Mammary microvascular endothelial cell (primary cell): ENCODE data around the gene LRRC8D. TPM values are rescaled to one million over a fixed set of nuclear protein-coding genes. Genes with fewer than 3 reads are reported as not detected.

Experiments used
- total RNA-seq: library from RNA; depleted of rRNA; stranded (reverse); fragments of >200 nt; gene quantifications from 2 replicates; pipeline ENCODE4 v1.2.3, GENCODE V29; 2015

Gene LRRC8D
- 24.7 and 26.3 TPM in 2 replicates for total RNA-seq

DNA sequence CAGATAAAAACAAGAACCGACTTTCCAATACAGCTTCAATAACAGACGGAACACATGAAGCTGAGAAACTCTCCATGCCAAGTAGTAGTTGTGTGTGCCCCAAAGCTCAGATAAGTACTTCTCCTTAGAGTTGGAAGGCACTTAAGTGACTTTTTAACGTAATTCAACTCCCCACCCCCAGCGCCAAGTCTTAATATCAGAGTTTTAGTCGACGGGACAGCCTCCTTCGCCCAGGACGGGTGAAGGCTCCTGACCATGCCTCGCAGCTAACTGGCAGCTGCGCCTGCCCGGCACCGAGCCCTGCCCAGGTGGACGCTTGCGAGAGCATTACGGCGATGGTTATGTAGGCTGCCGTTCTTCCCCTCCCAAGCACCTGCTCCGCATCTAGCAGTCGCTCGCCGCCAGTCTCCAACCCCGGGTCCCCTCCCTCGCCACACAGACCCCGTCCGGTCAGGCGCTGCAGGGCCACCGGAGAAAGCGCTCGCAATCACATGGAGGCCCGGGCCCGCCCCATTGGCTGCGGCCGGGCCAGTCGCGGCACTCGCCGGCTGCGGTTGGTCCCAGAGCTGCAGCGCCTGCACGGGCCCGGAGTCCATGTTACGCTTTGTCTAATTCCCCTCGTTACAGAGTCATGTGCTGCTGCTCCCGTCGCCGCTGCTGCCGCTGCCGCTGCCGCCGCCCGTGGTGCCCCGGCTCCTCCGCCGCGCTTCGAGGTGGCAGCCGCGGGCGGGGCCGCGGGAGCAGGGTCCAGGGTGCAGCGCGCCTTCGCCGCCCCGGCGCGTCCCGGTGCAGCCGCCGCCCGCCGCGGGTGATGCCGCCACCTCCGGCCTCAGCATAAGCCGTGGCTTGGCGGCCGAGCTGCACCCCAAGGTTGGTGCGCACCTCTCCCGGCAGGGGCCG lies at the start of gene LRRC8D:
Gene LRRC8D, plus strand, starts transcription at position 611 of the 900 bp plus-strand sequence. CDS start 112,037 bp downstream, outside the sequence.

Other genes starting within 250 kb of the LRRC8D start
- 51.8 and 51.9 TPM in 2 replicates for gene LRRC8C, start 187.9 kb upstream of the LRRC8D start, total RNA-seq
- 4.1 and 4.2 TPM in 2 replicates for gene ZNF326, start 174.1 kb downstream of the LRRC8D start, total RNA-seq